ENCODE results near the gene AFF2. TPM values are rescaled to one million over a fixed set of nuclear protein-coding genes. Genes with fewer than 3 reads are reported as not detected.

Gene AFF2
- total RNA-seq, 3 donors from 2014 or later: 4.6 to 41.0 (median 5.7) TPM

DNA sequence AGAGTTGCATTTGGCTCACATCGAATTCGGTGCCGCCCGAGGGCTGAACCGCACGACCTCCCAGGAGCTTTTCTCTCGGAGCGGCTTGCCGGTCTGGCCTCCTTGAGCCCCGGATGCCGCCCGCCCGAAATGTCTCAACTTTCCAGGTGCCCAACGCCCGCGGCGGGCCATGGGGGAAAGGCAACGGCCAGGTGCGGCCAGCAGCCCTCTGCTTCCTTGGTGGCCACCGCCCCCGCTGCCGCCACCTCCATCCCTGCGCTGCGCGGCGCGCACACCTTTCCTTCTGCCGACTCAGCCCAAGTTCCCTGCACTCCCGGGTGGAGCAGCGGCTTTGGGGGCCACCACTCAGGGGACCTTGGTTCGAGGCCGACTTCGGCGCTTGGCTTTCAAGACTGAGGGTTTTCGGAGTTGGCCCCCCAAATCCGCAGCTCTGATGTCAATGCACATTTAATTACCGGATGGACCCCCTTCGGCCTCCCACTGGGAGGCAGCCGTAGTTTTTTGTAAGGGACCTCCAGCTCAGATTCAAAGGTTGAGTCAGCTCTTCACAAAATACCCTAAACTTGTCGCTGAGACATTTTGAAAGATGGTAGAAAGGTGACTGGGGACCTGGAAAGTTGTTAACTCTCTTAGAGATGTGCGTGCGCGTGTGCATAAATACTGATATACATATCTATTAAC is 1.1 kb downstream of the AFF2 start:
- Histone ChIP-seq H3K4me1 (no peaks in the 10 kb centered on the region), H3K9me3 (no peaks in the 10 kb centered on the region), H3K27me3 (peaks cover 0 to 59% of the 10 kb centered on the region in 2 donors), H3K27ac (no peak overlapping the region), H3K4me3 (peak overlapping the region; percentile 44 to 65 (median 47)), H3K36me3 (no peaks in the 10 kb centered on the region)
- no peak for DNase-seq (ENCODE audit: low spot score in 2 of 2)
- TF ChIP-seq POLR2A (IDR thresholded peaks at IDR 0.05): no peak
- TF ChIP-seq, protein P1, sequence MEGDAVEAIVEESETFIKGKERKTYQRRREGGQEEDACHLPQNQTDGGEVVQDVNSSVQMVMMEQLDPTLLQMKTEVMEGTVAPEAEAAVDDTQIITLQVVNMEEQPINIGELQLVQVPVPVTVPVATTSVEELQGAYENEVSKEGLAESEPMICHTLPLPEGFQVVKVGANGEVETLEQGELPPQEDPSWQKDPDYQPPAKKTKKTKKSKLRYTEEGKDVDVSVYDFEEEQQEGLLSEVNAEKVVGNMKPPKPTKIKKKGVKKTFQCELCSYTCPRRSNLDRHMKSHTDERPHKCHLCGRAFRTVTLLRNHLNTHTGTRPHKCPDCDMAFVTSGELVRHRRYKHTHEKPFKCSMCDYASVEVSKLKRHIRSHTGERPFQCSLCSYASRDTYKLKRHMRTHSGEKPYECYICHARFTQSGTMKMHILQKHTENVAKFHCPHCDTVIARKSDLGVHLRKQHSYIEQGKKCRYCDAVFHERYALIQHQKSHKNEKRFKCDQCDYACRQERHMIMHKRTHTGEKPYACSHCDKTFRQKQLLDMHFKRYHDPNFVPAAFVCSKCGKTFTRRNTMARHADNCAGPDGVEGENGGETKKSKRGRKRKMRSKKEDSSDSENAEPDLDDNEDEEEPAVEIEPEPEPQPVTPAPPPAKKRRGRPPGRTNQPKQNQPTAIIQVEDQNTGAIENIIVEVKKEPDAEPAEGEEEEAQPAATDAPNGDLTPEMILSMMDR (IDR thresholded peaks at IDR 0.05): no peak
- TF ChIP-seq POLR2AphosphoS5 (IDR thresholded peaks at IDR 0.05): no peak
- intact Hi-C loops (cut with DNase I; ENCODE audit: low total_unique reads): no loop called here

GRCh38 chrX:148504506-148504905 is 4.1 kb downstream of the AFF2 start:
- no peak for TF ChIP-seq POLR2AphosphoS5 (IDR thresholded peaks at IDR 0.05)
- TF ChIP-seq POLR2A (IDR thresholded peaks at IDR 0.05): no peak
- TF ChIP-seq, protein P1 (IDR thresholded peaks at IDR 0.05): no peak
- H3K9me3 ChIP-seq: no peaks in the 10 kb centered on the region
- no peak overlapping the region for H3K27ac ChIP-seq
- DNase-seq (ENCODE audit: low spot score in 2 of 2): no peak
- intact Hi-C loops (cut with DNase I; ENCODE audit: low total_unique reads): no loop called here
- H3K27me3 ChIP-seq: peaks cover 0 to 72% of the 10 kb centered on the region in 2 donors
- H3K4me1 ChIP-seq: no peaks in the 10 kb centered on the region
- no peaks in the 10 kb centered on the region for H3K36me3 ChIP-seq
- no peak overlapping the region for H3K4me3 ChIP-seq

DNA sequence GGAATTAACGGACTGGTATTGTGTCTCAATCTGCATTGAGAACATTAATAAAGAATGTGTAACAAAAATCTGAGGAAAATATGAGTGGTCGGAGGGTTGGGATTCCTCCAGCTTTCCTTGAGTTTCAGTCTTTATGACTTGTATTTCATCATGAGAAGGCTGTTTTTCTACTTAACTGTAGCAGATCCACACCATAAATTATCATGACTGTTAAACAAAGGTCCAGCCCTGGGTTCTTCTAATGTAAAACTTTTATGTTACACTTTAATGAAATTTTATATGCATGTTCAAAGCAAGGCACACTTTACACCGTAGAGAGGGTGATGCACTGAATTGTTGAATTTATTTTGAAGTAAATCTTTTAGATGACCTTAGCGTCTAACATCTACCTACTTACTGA is 7.0 kb downstream of the AFF2 start:
- no peak for TF ChIP-seq POLR2AphosphoS5 (IDR thresholded peaks at IDR 0.05)
- TF ChIP-seq POLR2A (IDR thresholded peaks at IDR 0.05): no peak
- TF ChIP-seq, protein P1 (IDR thresholded peaks at IDR 0.05): no peak
- Histone ChIP-seq H3K27me3 (peaks cover 0 to 61% of the 10 kb centered on the region in 2 donors), H3K4me1 (no peaks in the 10 kb centered on the region), H3K9me3 (no peaks in the 10 kb centered on the region), H3K4me3 (no peak overlapping the region), H3K36me3 (no peaks in the 10 kb centered on the region), H3K27ac (no peak overlapping the region)
- no peak for DNase-seq (ENCODE audit: low spot score in 2 of 2)
- intact Hi-C loops (cut with DNase I; ENCODE audit: low total_unique reads): no loop called here

DNA sequence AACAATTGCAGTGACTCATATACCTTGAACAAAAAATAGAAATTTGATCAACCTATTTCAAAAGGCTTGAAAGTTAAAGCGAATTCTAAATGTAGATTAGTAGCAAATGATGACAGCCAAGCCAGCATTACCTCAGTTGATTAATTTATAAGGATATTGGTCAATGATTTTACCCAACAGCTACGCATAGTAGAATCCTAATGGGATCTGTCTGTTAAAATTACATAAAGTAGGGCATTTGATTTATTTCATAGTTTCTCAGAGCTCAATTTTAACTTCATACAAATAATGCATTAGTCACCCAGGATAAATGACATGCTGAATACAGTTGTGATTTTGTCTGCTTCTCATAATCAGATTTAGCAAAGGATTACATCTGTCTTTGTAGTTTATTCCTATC is 12.0 kb downstream of the AFF2 start:
- H3K4me3 ChIP-seq: no peak overlapping the region
- intact Hi-C loops (cut with DNase I; ENCODE audit: low total_unique reads): no loop called here
- peaks cover 0 to 15% of the 10 kb centered on the region in 2 donors for H3K27me3 ChIP-seq
- H3K9me3 ChIP-seq: no peaks in the 10 kb centered on the region
- DNase-seq (ENCODE audit: low spot score in 2 of 2): no peak
- TF ChIP-seq POLR2AphosphoS5 (IDR thresholded peaks at IDR 0.05) (no peak), POLR2A (IDR thresholded peaks at IDR 0.05) (no peak)
- TF ChIP-seq, protein P1 (IDR thresholded peaks at IDR 0.05): no peak
- no peaks in the 10 kb centered on the region for H3K36me3 ChIP-seq
- no peaks in the 10 kb centered on the region for H3K4me1 ChIP-seq
- no peak overlapping the region for H3K27ac ChIP-seq

DNA sequence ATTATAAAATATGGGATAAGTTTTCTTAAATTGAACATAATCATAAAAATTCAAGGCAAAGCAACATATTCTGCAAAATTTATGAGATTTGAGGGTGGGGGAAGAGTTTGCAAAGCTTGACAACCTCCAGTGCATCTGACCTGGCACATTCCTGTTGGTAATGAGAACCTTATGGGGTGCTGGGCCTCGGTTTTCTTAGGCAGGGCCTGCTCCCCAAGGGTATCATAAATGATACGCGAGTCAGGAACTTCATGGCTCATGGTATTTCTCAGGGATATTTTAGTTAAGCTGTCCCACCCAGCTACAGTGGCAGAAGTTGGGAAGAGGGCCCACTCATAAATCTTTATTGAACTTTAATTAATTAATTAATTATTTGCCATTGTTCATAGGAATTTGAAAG is 13.2 kb downstream of the AFF2 start:
- no peak for DNase-seq (ENCODE audit: low spot score in 2 of 2)
- Histone ChIP-seq H3K4me1 (no peaks in the 10 kb centered on the region), H3K4me3 (no peak overlapping the region), H3K9me3 (no peaks in the 10 kb centered on the region), H3K27ac (no peak overlapping the region), H3K27me3 (peaks cover 0 to 9% of the 10 kb centered on the region in 2 donors), H3K36me3 (no peaks in the 10 kb centered on the region)
- TF ChIP-seq POLR2AphosphoS5 (IDR thresholded peaks at IDR 0.05) (no peak), POLR2A (IDR thresholded peaks at IDR 0.05) (no peak)
- TF ChIP-seq, protein P1 (IDR thresholded peaks at IDR 0.05): no peak
- intact Hi-C loops (cut with DNase I; ENCODE audit: low total_unique reads): no loop called here
